GM13976 (cell line): Measurements from ENCODE around the gene EFHC1.

Source experiments
- DNase-seq: peaks from one replicate; pipeline ENCODE4 v3.0.0; 2012; ENCODE audit warnings: low spot score
- CTCF ChIP-seq: IDR thresholded peaks from 2 replicates; pipeline ENCODE4 v1.5.1; 2012; ENCODE audit warnings: borderline replicate concordance, mild to moderate bottlenecking; ENCODE audit not compliant: insufficient read depth; ENCODE audit errors: extremely low read depth, missing control alignments, control extremely low read depth
- in situ Hi-C: fragments of 300-500 bp; cut with MboI; formaldehyde crosslinking; loops from one replicate; pipeline ENCODE4 v1.12.0; 2022; ENCODE audit warnings: low sequenced_read_pairs, mixed read lengths, inconsistent platforms; ENCODE audit not compliant: unreplicated experiment

Gene EFHC1

GRCh38 chr6:52562911-52563310, 142.8 kb downstream of the EFHC1 start:
- no peak for DNase-seq
- in situ Hi-C loops, result no loop called here
- TF ChIP-seq CTCF, result no peak

- DNase-seq, result no peak
- TF ChIP-seq CTCF, result no peak
- in situ Hi-C loops, result no loop called here
These were observed 144.7 kb downstream of the EFHC1 start for GRCh38 chr6:52564856-52565255.

GRCh38 chr6:52566201-52566600, 146.1 kb downstream of the EFHC1 start:
- TF ChIP-seq CTCF, result no peak
- in situ Hi-C loops, result no loop called here

GRCh38 chr6:52566853-52567279, 146.7 kb downstream of the EFHC1 start:
- no peak for DNase-seq

More at GRCh38 chr6:52566201-52566600, 146.1 kb downstream of the EFHC1 start:
- DNase-seq, result no peak

GRCh38 chr6:52568320-52568719, 148.2 kb downstream of the EFHC1 start:
- in situ Hi-C loops, result no loop called here
- no peak for DNase-seq
- no peak for TF ChIP-seq CTCF

More at GRCh38 chr6:52566853-52567279, 146.7 kb downstream of the EFHC1 start:
- TF ChIP-seq CTCF, result no peak
- in situ Hi-C loops, result no loop called here

GRCh38 chr6:52570291-52570700, 150.2 kb downstream of the EFHC1 start:
- no peak for TF ChIP-seq CTCF
- no peak for DNase-seq
- in situ Hi-C loops, result no loop called here

GRCh38 chr6:52571099-52571755, 151.1 kb downstream of the EFHC1 start:
- TF ChIP-seq CTCF, result no peak
- in situ Hi-C loops, result no loop called here
- DNase-seq, result no peak
